Retinal pigment epithelial cell (primary cell): ENCODE results near the gene NAT8L.

ENCODE experiments used
- DNase-seq: peaks from one replicate; pipeline ENCODE4 v3.0.0-alpha.2; 2010; ENCODE audit warnings: low read depth
- H3K4me3 ChIP-seq: 2 replicates; pipeline ENCODE4 v1.5.1; 2011; ENCODE audit warnings: mild to moderate bottlenecking, low read length, control low read depth, moderate library complexity
- TF ChIP-seq, protein P1 (sequence below): conservative IDR thresholded peaks from 2 replicates; pipeline ENCODE4 v1.5.1; 2011; ENCODE audit warnings: low read depth, low read length, control low read depth, inconsistent platforms

Gene NAT8L

DNA sequence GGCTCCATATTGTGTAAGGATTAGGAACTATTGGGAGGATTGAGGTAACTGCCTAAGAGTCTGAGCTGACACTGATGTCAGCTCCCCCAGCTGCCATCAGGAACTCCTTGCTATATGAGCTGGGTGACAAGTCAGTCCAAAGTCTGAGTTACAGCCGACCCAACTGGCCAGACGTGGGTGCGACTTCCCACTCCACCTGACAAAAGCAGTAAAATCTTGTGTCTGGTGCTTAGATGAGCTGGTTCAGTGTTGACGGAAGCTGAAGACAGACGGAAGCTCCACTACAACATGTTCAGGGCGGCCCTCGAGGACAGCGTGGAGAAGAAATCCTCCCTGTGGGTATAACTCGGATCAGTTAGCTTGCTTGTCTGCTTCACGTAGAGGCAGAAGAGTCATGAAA lies 22.8 kb upstream of the NAT8L start:
- TF ChIP-seq, protein P1, sequence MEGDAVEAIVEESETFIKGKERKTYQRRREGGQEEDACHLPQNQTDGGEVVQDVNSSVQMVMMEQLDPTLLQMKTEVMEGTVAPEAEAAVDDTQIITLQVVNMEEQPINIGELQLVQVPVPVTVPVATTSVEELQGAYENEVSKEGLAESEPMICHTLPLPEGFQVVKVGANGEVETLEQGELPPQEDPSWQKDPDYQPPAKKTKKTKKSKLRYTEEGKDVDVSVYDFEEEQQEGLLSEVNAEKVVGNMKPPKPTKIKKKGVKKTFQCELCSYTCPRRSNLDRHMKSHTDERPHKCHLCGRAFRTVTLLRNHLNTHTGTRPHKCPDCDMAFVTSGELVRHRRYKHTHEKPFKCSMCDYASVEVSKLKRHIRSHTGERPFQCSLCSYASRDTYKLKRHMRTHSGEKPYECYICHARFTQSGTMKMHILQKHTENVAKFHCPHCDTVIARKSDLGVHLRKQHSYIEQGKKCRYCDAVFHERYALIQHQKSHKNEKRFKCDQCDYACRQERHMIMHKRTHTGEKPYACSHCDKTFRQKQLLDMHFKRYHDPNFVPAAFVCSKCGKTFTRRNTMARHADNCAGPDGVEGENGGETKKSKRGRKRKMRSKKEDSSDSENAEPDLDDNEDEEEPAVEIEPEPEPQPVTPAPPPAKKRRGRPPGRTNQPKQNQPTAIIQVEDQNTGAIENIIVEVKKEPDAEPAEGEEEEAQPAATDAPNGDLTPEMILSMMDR = no peak
- no peak overlapping the region for H3K4me3 ChIP-seq
- no peak for DNase-seq

DNA sequence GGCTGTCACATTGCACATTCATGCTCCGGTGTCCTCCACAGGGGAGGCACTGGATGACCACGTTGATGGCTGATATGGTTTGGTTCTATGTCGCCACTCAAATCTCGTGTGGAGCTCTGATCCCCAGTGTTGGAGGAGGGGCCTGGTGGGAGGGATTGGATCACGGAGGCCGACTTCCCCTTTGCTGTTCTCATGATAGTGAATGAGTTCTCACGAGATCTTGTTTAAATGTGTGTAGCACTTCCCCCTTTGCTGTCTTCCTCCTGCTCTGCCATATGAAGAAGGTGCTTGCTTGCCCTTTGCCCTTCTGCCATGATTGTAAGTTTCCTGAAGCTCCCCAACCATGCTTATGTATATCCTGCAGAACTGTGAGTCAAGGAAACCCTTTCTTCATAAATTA lies 22.3 kb upstream of the NAT8L start:
- TF ChIP-seq, protein P1 = no peak
- DNase-seq = no peak
- H3K4me3 ChIP-seq = no peak overlapping the region

DNA sequence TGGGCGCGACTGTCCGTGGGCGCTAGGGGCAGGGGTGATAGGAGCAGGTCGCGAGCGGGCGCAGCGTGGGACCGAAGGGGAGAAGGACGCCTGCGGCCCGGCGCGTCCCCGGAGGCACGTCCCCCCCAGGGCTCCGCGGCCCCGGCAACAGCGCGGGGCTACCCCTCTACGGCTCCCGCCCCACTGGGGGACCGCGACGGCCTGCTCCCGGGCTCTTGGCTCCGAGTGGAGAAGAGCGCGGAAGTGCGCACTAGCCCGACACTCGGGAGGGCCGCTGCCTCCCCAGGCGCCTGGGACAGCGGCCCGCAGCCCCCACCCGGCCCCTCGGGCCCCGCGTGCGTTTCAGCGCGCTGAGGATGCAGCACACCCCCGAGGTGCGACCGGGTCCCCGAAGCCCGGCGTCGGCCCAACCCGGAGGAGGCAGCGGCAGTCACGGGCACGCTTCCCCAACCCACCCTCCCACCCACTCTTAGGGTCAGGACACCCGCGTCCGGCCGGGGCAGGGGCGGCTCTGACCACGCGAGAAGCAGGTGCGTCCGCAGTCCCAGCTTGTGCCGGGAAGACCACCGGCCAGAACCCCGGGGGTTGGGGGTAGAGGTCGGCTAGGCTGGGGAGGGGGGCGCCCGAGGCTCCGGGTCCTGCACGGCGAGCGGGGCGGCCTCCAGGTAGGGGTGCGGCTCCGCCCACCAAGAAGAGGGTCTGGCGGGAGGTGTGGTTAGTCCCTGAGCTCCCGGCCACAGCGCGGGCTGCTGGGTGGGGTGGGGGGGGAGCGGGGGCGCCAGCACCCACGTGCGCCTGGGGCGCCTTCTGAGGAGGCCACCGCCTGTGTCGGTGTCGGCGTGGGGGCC lies 18.5 kb upstream of the NAT8L start:
- TF ChIP-seq, protein P1 = no peak
- H3K4me3 ChIP-seq = peak overlapping the region; percentile 70
- no peak for DNase-seq

DNA sequence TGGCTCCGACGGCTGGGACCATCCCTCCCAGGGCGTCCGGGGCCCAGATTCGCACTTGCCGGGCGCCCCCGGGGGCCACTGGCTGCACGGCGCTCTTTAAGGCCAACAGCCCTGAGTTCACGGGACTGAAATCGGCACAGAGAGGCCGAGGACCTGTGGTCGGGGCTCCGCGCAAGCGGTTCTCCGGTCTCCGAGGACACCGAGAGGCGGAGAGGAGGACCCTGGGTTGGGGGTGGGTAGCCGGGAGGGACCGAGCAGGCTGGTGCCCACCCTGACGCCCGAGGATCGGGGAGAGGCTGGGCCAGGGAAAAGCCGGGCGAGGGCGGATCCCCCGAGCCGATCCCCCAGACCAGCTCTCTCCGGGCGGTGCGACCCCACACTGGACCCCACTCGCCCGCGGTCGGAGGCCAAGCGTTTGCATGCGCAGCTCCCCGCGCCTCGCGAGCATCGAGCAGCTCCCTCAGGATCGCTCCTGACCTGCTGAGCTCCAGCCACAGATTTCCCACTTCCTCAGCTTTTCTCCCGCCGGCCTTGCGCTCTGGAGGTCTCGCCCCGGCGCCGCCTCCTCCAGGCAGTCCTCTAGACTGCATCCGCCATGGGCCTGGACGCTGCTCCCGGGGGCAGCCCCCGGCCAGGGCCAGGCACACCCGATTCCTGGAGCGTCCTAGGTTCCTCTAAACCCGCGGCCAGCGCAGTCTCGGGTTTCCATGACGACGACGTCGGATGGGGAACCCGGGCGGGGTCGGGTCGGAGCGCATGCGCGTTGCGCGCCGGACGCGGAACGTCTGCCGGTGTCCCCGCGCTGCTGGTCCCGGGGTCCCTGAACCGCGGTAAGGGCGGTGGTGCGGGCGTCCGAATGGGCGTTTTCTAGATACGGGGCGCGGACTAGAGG lies 17.6 kb upstream of the NAT8L start:
- H3K4me3 ChIP-seq = peak overlapping the region; percentile 70
- TF ChIP-seq, protein P1 = no peak
- no peak for DNase-seq

DNA sequence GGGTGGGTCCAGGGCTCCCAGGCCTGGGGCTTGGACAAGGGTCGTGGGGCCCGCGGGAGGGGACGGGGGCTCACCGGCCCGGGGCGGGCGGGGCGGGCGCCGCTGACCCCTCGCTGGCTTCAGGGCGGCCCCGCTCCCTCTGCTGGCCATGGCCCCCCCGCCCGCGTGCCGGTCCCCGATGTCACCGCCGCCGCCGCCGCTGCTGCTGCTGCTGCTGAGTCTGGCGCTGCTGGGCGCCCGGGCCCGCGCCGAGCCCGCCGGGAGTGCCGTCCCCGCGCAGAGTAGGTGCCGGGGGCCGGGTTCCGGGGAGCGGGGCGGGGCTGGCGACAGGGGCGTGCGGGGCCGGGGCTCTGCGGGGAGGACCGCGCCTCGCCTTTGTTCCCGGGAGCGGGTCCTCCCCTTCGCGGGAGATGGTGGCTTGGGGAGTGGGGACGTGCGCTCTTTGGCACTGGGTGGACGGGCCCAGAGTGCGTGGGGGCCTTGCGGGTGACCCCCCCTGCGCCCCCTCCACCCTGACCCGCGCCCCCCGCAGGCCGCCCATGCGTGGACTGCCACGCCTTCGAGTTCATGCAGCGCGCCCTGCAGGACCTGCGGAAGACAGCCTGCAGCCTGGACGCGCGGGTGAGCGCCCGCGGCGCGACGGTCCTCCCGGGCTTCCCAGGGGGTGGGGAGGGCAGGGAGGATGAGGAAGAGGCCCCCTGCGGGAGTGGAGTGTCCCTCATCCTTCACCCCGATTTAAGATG lies 16.8 kb upstream of the NAT8L start:
- no peak for DNase-seq
- peak overlapping the region; percentile 70 for H3K4me3 ChIP-seq
- TF ChIP-seq, protein P1 = no peak

DNA sequence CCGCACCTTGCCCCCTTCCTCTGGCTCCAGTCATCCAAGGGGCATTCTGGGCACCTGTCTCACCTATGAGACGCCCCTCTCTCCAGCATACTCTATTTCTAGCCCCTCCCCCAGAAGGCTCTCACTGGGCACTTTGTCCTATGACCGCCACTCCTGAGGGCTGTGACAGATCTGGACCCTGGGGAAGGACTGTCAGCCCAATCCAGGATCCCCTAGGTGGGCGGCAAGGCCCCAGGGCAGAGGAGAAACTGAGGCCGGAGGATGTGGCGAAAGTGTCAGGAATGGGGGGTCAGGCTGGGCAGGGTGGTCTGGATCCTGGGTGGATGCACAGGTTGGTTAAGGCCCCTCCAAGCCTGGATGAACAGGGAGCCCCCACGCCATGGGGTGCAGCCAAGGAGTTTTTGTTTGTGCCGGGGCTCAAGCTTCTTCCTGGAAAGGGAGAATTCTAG lies 16.2 kb upstream of the NAT8L start:
- peak overlapping the region; percentile 41 for H3K4me3 ChIP-seq
- no peak for DNase-seq
- TF ChIP-seq, protein P1 = no peak
